SH-SY5Y (cell line): ENCODE measurements around the gene SHANK2.

ENCODE experiments used
- GATA2 ChIP-seq: IDR thresholded peaks from 2 replicates; pipeline ENCODE4 v1.6.1; 2011; ENCODE audit warnings: mild to moderate bottlenecking, low read depth, low read length
- GATA3 ChIP-seq: IDR thresholded peaks from 2 replicates; pipeline ENCODE4 v1.6.1; 2011; ENCODE audit warnings: low read depth, mild to moderate bottlenecking, low read length, moderate library complexity

- TF ChIP-seq GATA2 = no peak
- no peak for TF ChIP-seq GATA3
These were observed 41.8 kb upstream of the SHANK2 start for GRCh38 chr11:71293961-71294782.
